ENCODE data around the gene TBCD. TPM values are rescaled to one million over a fixed set of nuclear protein-coding genes. Genes with fewer than 3 reads are reported as not detected.

Gene TBCD
- polyA plus RNA-seq, 2 of the 4 experiments (the other 2 are of a cell fraction), result 33.5 to 49.1 TPM

- ChIA-PET POLR2A (no interaction called here), CTCF (interaction anchor here (1.2 kb wide), 2 partner anchors 12 to 72 kb away, joined by 3 read pairs; no protein-coding TSS in a partner anchor)
- H3K4me2 ChIP-seq, result no peak overlapping the region
- FAIRE-seq, result no peak
- WGBS (ENCODE audit: missing lambda C conversion rate), result 86% methylated on average over 24 of the region's 26 CpGs
- H3K9me3 ChIP-seq, result no peaks in the 10 kb centered on the region
- no peak for DNase-seq (ENCODE audit: low read depth in 1 of 2, low spot score in 1 of 2)
- ATAC-seq, result no peak
- TF ChIP-seq PBX3 (IDR thresholded peaks at IDR 0.05) (no peak), RCOR1 (IDR thresholded peaks at IDR 0.05; ENCODE audit: low read depth, low read length) (no peak), FOXS1 (CRISPR knock-in tag; IDR thresholded peaks at IDR 0.05) (no peak), JUN (IDR thresholded peaks at IDR 0.05) (no peak), HES2 (IDR thresholded peaks at IDR 0.05) (no peak), CHD4 (IDR thresholded peaks at IDR 0.05; ENCODE audit: borderline replicate concordance) (no peak), RARB (CRISPR knock-in tag; IDR thresholded peaks at IDR 0.05) (no peak), RNF2 (IDR thresholded peaks at IDR 0.05; ENCODE audit: borderline replicate concordance, low read depth) (no peak), NPAS2 (CRISPR knock-in tag; IDR thresholded peaks at IDR 0.05; ENCODE audit: borderline replicate concordance) (no peak), HMGXB4 (CRISPR knock-in tag; IDR thresholded peaks at IDR 0.05; ENCODE audit: borderline replicate concordance) (no peak), EHF (CRISPR knock-in tag; IDR thresholded peaks at IDR 0.05) (no peak), FOSL2 (IDR thresholded peaks at IDR 0.05) (no peak), FOSL2 (CRISPR knock-in tag; IDR thresholded peaks at IDR 0.05) (no peak), POLR2A (IDR thresholded peaks at IDR 0.05; ENCODE audit: low read length) (no peak), BHLHE40 (IDR thresholded peaks at IDR 0.05; ENCODE audit: low read depth, low read length) (no peak)
- no peak overlapping the region for H3K4me3 ChIP-seq
- H3K27ac ChIP-seq, result no peak overlapping the region
- peaks cover 26% of the 10 kb centered on the region for H3K4me1 ChIP-seq
Measured at GRCh38 chr17:82703036-82703745, 48.7 kb upstream of the TBCD start.

GRCh38 chr17:82703935-82704865 is 47.7 kb upstream of the TBCD start:
- FAIRE-seq (no peak), DNase-seq (ENCODE audit: low read depth in 1 of 2, low spot score in 1 of 2) (no peak), ATAC-seq (no peak)
- ChIA-PET POLR2A (no interaction called here), CTCF (interaction anchor here (0.6 to 1.2 kb wide), 4 partner anchors 8 to 71 kb away, joined by 3 read pairs; no protein-coding TSS in a partner anchor)
- TF ChIP-seq ELK1 (IDR thresholded peaks at IDR 0.05; ENCODE audit: low read depth, low read length) (no peak), FOSL2 (IDR thresholded peaks at IDR 0.05) (no peak), FOSL2 (CRISPR knock-in tag; IDR thresholded peaks at IDR 0.05) (no peak), RAD21 (conservative IDR thresholded peaks at IDR 0.05 in 1 of 2, IDR thresholded peaks at IDR 0.05 in 1 of 2) (no peak), USF2 (IDR thresholded peaks at IDR 0.05) (no peak), FOSB (CRISPR knock-in tag; IDR thresholded peaks at IDR 0.05) (no peak), JUN (IDR thresholded peaks at IDR 0.05) (no peak), RNF2 (IDR thresholded peaks at IDR 0.05; ENCODE audit: borderline replicate concordance, low read depth) (no peak), SMC3 (IDR thresholded peaks at IDR 0.05) (no peak), EHMT2 (IDR thresholded peaks at IDR 0.05; ENCODE audit: low read depth) (no peak), RARB (CRISPR knock-in tag; IDR thresholded peaks at IDR 0.05) (no peak), CTCF (IDR thresholded peaks at IDR 0.05) (no peak)
- no peak overlapping the region for H3K4me3 ChIP-seq
- H3K9me3 ChIP-seq, result no peaks in the 10 kb centered on the region
- H3K4me2 ChIP-seq, result peak overlapping the region; percentile 0; the same call in 1 of the 3 replicates
- no peak overlapping the region for H3K27ac ChIP-seq
- 75% methylated on average over 38 of the region's 38 CpGs for WGBS (ENCODE audit: missing lambda C conversion rate)
- H3K4me1 ChIP-seq, result peaks cover 31% of the 10 kb centered on the region
